HUES64 (cell line): Measurements from ENCODE around the gene MCHR2. TPM values are rescaled to one million over a fixed set of nuclear protein-coding genes. Genes with fewer than 3 reads are reported as not detected.
"Not testable (repeated sequence)": the region's sequence is repeated elsewhere in the genome, so short reads cannot be mapped to it uniquely, and the experiment has no call there.

Experiments
- H3K27ac ChIP-seq: 2 replicates; pipeline ENCODE4 v1.7.0; 2013; ENCODE audit warnings: low read depth, low read length, inconsistent platforms
- H3K27me3 ChIP-seq: 2 replicates; pipeline ENCODE4 v1.6.1; 2013; ENCODE audit warnings: mild to moderate bottlenecking, low read length; ENCODE audit not compliant: insufficient read depth
- H3K36me3 ChIP-seq: 2 replicates; pipeline ENCODE4 v1.6.1; 2013; ENCODE audit warnings: mild to moderate bottlenecking, low read length; ENCODE audit not compliant: insufficient read depth
- H3K4me1 ChIP-seq: 2 replicates; pipeline ENCODE4 v1.6.1; 2013; ENCODE audit warnings: mild to moderate bottlenecking, low read length, moderate library complexity; ENCODE audit not compliant: insufficient read depth
- H3K4me3 ChIP-seq: 2 replicates; pipeline ENCODE4 v1.5.1; 2013; ENCODE audit warnings: mild to moderate bottlenecking, low read length, moderate library complexity
- H3K9ac ChIP-seq: 2 replicates; pipeline ENCODE4 v1.6.1; 2013; ENCODE audit warnings: mild to moderate bottlenecking, low read depth, low read length
- H3K9me3 ChIP-seq: 2 replicates; pipeline ENCODE4 v1.6.1; 2013; ENCODE audit warnings: low read depth, low read length; ENCODE audit not compliant: insufficient read depth
- WGBS: fragments of 150-250, 120-280 bp; methylation state at CpG from one replicate; pipeline ENCODE4 v1.1.7; 2013; ENCODE audit warnings: missing lambda C conversion rate; 5-methylcytosine and 5-hydroxymethylcytosine counted together
- polyA plus RNA-seq, 2 experiments: library from polyadenylated mRNA; stranded (reverse); fragments of 50-300 nt; gene quantifications; one replicate each; pipeline ENCODE4 v1.2.3, GENCODE V29; 2013

MCHR2 gene
- polyA plus RNA-seq (2013, experiment 1 of 2): not detected
- not detected for polyA plus RNA-seq (2013, experiment 2 of 2)

GRCh38 chr6:99993533-99994251 lies at the start of gene MCHR2:
Gene MCHR2, minus strand, starts transcription at chr6:99994223. Its CDS starts 38,076 bp downstream, at chr6:99956147.
- H3K27ac ChIP-seq: no peak within 1 kb of the TSS
- peaks cover 51% of the 10 kb centered on the region for H3K27me3 ChIP-seq
- no peaks in the 10 kb centered on the region for H3K4me1 ChIP-seq
- WGBS: 1% methylated on average over 64 of the region's 64 CpGs
- peak within 1 kb of the TSS; percentile 69 for H3K4me3 ChIP-seq
- H3K9ac ChIP-seq: peak within 1 kb of the TSS; percentile 22; the same call in 1 of the 2 replicates
- no peaks in the 10 kb centered on the region for H3K36me3 ChIP-seq
- no peaks in the 10 kb centered on the region for H3K9me3 ChIP-seq

GRCh38 chr6:100038546-100038945 lies 44.5 kb upstream of the MCHR2 start:
- not testable (repeated sequence) for H3K27me3 ChIP-seq, H3K27ac ChIP-seq, H3K9ac ChIP-seq, H3K4me3 ChIP-seq, H3K9me3 ChIP-seq, H3K4me1 ChIP-seq, H3K36me3 ChIP-seq
- WGBS: 93% methylated on average over 1 of the region's 1 CpG

- no peaks in the 10 kb centered on the region for H3K36me3 ChIP-seq
- no peaks in the 10 kb centered on the region for H3K4me1 ChIP-seq
- H3K4me3 ChIP-seq: no peak overlapping the region
- H3K27me3 ChIP-seq: no peaks in the 10 kb centered on the region
- H3K27ac ChIP-seq: no peak overlapping the region
- 92% methylated on average over 6 of the region's 8 CpGs for WGBS
- H3K9me3 ChIP-seq: peaks cover 7% of the 10 kb centered on the region; the same call in 1 of the 2 replicates
- H3K9ac ChIP-seq: no peak overlapping the region
Observed at GRCh38 chr6:100035873-100036653, 42.0 kb upstream of the MCHR2 start.

- no peaks in the 10 kb centered on the region for H3K36me3 ChIP-seq
- no peak overlapping the region for H3K9ac ChIP-seq
- no peak overlapping the region for H3K27ac ChIP-seq
- 63% methylated on average over 1 of the region's 2 CpGs for WGBS
- H3K27me3 ChIP-seq: no peaks in the 10 kb centered on the region
- no peaks in the 10 kb centered on the region for H3K4me1 ChIP-seq
- no peak overlapping the region for H3K4me3 ChIP-seq
- H3K9me3 ChIP-seq: no peaks in the 10 kb centered on the region
Observed at GRCh38 chr6:100023798-100024197, 29.8 kb upstream of the MCHR2 start.

GRCh38 chr6:100022847-100023246 lies 28.8 kb upstream of the MCHR2 start:
- Histone ChIP-seq H3K27me3 (no peaks in the 10 kb centered on the region), H3K27ac (no peak overlapping the region)
- WGBS: 84% methylated on average over 3 of the region's 3 CpGs

GRCh38 chr6:100008857-100009256 lies 14.8 kb upstream of the MCHR2 start:
- H3K27me3 ChIP-seq: no peaks in the 10 kb centered on the region
- no peak overlapping the region for H3K4me3 ChIP-seq
- no peaks in the 10 kb centered on the region for H3K9me3 ChIP-seq
- WGBS: 83% methylated on average over 5 of the region's 6 CpGs
- H3K9ac ChIP-seq: no peak overlapping the region
- H3K27ac ChIP-seq: no peak overlapping the region
- H3K4me1 ChIP-seq: 0 out of 2 replicates have a peak, but pooled peaks cover 6% of the 10 kb centered on the region
- H3K36me3 ChIP-seq: no peaks in the 10 kb centered on the region

More at GRCh38 chr6:100022847-100023246, 28.8 kb upstream of the MCHR2 start:
- Histone ChIP-seq H3K36me3 (no peaks in the 10 kb centered on the region), H3K9me3 (no peaks in the 10 kb centered on the region), H3K4me3 (no peak overlapping the region), H3K9ac (no peak overlapping the region), H3K4me1 (no peaks in the 10 kb centered on the region)

- Histone ChIP-seq H3K27ac (no peak overlapping the region), H3K4me3 (no peak overlapping the region), H3K36me3 (no peaks in the 10 kb centered on the region), H3K4me1 (no peaks in the 10 kb centered on the region), H3K9ac (no peak overlapping the region), H3K27me3 (no peaks in the 10 kb centered on the region), H3K9me3 (no peaks in the 10 kb centered on the region)
- 25% methylated on average over 3 of the region's 3 CpGs for whole genome bisulfite sequencing
Observed at GRCh38 chr6:100001915-100002388, 7.9 kb upstream of the MCHR2 start.

GRCh38 chr6:99997141-99997540 lies 3.1 kb upstream of the MCHR2 start:
- Histone ChIP-seq H3K9ac (no peak overlapping the region), H3K4me1 (no peaks in the 10 kb centered on the region), H3K27me3 (peaks cover 45% of the 10 kb centered on the region), H3K27ac (no peak overlapping the region), H3K4me3 (no peak overlapping the region), H3K36me3 (no peaks in the 10 kb centered on the region), H3K9me3 (no peaks in the 10 kb centered on the region)

- no peaks in the 10 kb centered on the region for H3K36me3 ChIP-seq
- H3K9me3 ChIP-seq: no peaks in the 10 kb centered on the region
- H3K27ac ChIP-seq: no peak overlapping the region
- no peak overlapping the region for H3K9ac ChIP-seq
- H3K4me1 ChIP-seq: no peaks in the 10 kb centered on the region
- 88% methylated on average over 1 of the region's 1 CpG for WGBS
- H3K27me3 ChIP-seq: peaks cover 51% of the 10 kb centered on the region
- no peak overlapping the region for H3K4me3 ChIP-seq
Observed at GRCh38 chr6:99995916-99996315, 1.9 kb upstream of the MCHR2 start.

- WGBS: 25% methylated on average over 9 of the region's 9 CpGs
- Histone ChIP-seq H3K9me3 (no peaks in the 10 kb centered on the region), H3K9ac (no peak overlapping the region), H3K36me3 (no peaks in the 10 kb centered on the region), H3K4me1 (no peaks in the 10 kb centered on the region), H3K27me3 (peaks cover 51% of the 10 kb centered on the region), H3K27ac (no peak overlapping the region), H3K4me3 (peak overlapping the region; percentile 69)
Observed at GRCh38 chr6:99993146-99993532, 884 bp downstream of the MCHR2 start.

- WGBS: over 99% methylated on average over 3 of the region's 3 CpGs
- no peaks in the 10 kb centered on the region for H3K9me3 ChIP-seq
- no peaks in the 10 kb centered on the region for H3K4me1 ChIP-seq
- H3K4me3 ChIP-seq: no peak overlapping the region
- peaks cover 51% of the 10 kb centered on the region for H3K27me3 ChIP-seq
- H3K9ac ChIP-seq: no peak overlapping the region
- H3K36me3 ChIP-seq: no peaks in the 10 kb centered on the region
- H3K27ac ChIP-seq: no peak overlapping the region
Observed at GRCh38 chr6:99991955-99992354, 2.1 kb downstream of the MCHR2 start.
